NCI-H226 (cell line): ENCODE data around the gene PIP4K2A.
"Not testable (repeated sequence)": the region's sequence is repeated elsewhere in the genome, so short reads cannot be mapped to it uniquely, and the experiment has no call there.

Source experiments
- DNase-seq: peaks from one replicate; pipeline ENCODE4 v3.0.0-alpha.2; 2015

PIP4K2A gene

DNA sequence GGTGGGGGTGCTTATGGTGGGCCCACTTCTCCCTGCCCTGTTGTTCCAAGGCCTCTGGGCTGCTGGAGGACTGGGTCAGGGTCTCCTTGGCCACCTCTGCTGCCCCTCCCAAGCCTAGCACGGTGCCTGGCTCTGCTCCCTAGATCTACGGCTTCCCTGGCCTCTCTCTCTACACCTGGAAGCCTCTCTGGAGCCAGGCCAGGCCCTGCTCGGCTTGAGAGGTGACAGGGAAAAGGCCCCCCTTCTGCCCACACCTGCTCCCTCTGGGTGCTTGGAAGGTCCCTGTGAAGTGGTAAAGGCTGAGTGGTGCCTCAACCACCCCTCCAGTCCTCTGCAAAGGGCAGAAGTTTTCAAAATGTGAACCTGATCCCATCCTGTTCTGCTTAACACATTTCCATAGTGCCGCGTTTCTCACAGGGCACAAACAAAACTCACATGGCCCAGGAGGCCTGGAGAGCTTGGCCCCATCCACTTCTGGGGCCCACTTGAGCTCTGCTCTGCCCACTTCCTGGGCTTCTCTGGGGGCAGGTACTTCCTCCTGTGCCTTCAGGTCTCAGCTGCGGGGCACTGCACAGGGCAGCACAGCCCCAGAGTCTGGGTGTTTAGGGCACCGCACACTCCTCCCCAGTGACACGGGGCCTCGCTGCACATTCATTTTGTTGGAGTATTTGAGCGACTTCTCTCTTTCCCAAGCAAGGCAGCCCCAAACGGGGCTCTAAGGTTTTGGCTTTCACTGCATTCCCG is 169.9 kb downstream of the PIP4K2A start:
- DNase-seq, result no peak

DNA sequence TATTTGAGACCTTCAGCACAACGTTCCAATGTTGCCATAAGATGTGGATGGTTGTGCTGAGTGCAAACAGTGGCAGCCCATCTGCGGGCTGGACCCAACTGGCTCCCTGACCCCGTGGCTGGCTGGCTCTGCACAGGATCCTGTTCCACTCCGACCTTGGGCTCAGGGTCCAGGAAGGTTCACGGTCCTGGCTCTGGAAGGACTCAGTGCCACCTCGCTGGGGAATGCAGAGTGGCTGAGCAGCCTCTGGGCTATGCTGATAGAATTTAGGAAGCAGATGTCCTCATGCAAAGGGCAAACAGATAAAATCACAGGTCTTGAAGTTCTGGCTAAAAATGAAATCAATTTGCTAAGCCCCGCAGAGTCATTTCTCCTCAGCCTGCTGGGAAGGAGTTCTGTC is 171.6 kb downstream of the PIP4K2A start:
- no peak for DNase-seq

DNA sequence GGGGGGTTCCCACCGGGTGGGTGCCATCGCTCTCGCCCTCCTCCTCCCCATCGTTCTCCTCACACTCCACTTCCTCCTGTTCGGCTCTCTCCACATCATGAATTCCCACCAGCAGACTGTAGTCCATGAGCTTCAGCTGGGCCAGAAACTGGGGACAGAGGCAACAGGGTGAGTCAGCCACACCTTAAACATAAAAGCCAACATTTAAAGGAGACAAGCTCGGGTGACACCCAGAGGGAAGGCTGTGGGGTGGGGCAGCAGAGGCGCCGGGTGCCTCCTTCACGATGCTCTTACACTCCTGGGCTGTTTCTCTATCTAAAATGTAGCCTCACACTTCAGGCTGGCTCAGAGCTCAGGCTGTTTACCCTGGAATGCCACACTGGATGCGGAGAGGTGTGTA is 172.5 kb downstream of the PIP4K2A start:
- DNase-seq, result no peak

DNA sequence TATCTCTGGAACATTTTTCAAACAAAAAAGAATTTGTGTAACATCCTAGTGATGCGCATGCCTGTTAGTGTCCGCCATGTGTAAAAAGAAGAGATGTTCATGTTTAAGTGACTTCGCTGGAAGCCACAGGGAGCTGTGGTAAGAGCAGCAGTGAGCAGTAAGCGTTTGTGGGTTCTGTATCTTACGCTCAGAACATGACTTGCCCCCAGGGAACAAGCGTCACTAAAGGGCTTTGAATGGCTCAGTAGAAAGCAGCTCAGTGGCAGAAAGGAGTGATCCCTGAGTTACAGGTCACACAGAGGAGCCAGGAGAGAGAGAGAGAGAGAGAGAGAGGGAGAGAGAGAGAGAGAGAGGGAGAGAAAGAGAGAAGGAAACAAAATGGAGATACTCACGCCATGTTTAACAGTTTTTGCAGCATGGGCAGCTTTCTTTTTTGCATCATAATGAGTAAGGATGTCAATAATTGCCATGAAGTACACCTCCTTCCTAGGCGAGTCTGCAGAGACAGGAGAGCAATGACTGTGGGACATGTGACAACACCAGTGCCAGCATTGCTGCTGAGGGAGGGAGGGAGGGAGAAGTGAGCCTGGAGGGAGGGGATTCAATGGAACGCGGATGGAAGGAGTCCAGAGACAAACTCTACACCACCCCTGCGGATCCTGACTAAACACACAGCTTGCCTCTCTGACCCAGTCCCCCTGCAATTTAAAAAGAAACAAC is 174.6 kb downstream of the PIP4K2A start:
- DNase-seq, result no peak

DNA sequence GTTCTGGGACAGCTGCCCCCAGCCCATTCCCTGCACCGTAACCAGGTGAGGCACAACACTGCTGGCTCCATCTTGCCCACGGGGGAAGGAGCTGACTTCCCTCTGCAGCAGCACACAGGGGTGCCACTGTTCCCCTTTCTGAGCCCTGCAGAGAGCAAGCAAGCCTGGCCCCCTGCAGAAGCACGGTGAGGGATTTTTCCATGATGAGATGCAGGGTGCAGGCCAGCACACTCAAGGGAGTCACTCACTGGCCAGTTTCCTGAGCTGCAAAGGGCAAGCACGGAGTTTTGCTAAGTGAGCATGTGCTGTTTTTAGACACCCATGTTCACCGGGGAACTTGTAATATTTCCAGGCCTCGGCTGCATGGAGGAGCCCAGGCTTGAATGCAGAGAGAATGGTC is 176.6 kb downstream of the PIP4K2A start:
- DNase-seq, result no peak

DNA sequence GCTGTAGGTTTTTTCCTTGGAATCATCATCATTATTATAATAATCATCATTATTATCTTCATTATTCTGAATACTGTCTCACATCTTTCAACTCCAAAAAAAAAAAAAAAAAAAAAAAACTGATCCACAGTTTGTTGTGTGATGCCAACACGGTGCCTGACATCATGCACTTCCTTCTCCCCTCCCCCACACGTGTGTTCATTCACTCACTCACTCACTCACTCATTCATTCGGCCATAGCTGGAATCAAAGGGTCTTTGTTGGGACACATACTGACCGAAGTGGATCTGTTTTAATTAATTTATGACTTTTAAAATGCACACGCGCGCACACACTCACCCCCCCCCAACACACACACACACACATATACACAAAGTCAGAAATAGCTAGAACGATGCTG is 177.8 kb downstream of the PIP4K2A start:
- no peak for DNase-seq

DNA sequence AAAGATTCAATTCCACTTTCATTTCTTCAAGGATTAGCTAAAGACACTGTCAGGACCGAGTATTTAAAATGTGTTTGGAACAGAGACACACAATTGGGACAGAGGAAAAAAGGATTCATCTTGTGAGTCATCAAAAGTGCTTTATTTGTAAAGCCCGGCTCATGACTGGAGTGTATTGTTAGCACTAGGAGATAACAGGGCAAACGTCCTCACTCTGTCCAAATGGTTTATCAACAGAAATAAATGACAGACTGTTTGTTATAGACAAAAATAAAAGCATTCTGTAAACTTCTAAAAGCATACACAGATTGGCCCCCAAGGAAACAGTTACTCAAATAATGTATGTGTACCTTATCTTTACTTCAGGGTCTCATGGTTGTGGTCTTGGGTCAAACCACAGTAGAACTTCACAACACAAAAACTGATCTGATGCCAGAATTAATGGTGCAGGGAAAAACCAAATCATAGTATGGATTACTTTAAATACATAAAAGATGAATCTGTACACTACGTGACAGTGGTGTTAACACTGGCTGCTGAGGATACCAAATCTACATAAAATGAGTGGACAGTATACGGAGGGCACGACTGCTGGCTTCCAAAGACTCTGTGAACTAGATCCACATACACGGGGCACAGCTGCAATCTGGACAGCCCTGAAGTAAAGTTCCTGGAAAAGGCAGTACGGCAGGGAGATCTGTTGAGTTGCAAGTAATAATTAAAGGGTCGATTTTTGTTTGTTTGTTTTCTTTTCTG is 179.4 kb downstream of the PIP4K2A start:
- no peak for DNase-seq

DNA sequence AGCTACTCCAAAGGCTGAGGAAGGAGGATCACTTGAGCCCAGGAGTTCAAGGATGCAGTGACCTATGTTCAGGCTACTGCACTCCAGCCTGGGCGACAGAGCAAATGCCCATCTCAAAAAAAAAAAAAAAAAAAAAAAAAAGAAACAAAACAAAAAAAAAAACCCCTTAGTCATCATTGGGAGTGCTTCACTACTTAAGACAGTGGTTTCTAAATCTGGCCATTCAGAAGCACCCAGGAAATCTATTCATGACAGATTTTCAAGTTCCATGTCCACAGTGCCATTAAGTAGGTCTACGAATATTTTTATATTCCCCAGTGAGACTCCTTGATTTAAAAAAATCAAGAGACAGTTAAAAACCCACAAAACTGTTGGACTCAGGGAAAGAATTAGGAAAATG is 182.9 kb downstream of the PIP4K2A start:
- no peak for DNase-seq

DNA sequence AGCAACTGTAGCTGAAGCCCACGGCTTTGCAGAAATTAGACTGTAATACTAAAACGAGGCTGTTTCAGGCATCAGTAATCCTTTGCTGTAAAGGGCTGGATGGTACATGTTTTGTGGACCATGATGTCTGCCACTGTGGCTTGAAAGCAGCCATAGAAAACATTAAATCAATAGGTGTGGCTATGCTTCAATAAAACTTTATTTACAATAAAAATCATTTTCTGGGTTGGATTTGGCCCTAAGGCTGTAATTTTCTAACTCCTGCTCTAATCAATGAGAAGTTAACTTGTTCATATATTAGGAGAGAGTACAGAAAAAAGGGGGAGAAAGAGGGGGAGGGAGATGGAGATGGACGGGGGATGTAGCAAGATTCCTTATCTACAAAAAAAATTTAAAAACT is 183.4 kb downstream of the PIP4K2A start:
- no peak for DNase-seq

DNA sequence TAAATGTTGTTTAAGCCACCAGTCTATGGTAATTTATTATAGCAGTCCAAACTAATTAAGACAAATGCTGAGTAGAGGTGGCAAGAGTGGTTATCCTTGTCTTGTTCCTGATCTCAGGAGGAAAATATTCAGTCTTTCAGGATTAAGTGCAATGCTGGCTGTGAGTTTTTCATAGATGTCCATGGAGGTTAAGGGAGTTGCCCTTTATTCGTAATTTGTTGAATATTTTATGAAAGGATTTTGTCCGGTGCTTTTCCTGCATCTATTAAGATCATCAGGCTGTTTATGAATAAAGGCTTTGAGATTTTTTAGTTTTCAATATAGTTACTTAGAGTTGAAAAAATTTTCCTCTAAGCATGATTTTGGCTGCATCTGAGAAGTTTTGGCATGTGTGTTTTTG is 186.9 kb downstream of the PIP4K2A start:
- no peak for DNase-seq

DNA sequence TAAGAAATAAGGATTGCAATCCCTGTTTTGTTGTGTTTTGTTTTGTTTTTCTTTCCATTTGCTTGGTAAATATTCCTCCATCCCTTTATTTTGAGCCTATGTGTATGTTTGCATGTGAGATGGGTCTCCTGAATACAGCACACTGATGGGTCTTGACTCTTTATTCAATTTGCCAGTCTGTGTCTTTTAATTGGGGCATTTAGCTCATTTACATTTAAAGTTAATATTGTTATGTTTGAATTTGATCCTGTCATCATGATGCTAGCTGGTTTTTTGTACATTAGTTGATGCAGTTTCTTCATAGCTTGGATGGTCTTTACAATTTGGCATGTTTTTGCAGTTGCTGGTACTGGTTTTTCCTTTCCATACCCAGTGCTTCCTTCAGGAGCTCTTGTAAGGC is 190.0 kb downstream of the PIP4K2A start:
- DNase-seq, result not testable (repeated sequence)

DNA sequence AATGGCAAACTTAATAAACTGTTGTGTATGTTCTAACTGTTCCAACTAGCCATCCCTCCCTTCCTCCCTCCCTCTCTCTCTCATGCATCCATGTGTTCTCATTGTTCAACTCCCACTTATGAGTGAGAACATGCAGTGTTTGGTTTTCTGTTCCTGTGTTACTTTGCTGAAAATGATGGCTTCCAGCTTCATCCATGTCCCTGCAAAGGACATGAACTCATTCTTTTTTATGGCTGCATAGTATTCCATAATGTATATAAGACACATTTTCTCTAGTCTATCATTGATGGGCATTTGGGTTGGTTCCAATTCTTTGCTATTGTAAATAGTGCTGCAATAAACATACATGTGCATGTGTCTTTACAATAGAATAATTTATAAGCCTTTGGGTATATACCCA is 193.7 kb downstream of the PIP4K2A start:
- DNase-seq, result not testable (repeated sequence)

DNA sequence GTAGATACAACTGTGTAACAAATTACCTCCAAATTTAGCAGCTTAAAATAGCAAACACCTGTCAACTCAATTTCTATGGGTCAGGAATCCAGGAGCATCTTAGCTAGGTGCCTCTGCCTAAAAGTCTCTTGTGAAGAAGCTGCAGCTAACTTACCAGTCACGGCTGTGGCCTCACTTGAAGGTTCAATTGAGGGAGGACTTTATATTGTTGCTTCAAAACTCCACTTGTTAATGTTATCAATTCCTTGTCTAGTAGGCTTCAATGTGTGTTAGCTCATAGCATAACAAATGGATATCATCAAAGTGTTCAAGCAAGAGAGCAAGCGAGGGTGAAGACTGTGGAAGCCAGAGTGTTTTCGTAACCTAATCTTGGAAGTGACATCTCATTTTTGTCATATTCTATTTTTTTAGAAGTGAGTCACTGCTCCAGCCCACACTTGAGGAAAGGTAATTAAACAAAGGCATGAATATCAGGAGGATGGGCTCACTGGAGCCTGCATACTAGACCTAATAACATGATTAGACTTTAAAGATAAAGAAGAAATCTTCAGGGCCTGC is 196.1 kb downstream of the PIP4K2A start:
- no peak for DNase-seq

DNA sequence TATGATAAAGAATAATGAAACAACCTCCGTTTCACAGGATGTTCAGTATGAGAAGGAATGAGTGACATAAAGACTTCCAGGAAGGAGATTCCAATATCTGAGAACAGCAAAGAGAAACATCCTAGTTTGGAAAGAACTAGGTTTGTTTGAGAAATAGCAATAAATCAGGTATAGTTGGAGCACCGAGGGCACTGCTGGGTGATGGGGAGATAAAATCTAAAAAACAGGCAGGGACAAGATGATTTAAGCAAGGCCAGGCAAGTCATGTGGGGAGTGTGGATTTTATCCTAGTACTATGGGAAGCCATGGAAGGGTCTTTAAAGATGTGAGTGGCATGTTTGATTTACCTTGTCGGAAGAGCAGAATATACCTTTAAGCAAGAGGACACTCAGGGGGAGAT is 199.4 kb downstream of the PIP4K2A start:
- no peak for DNase-seq

DNA sequence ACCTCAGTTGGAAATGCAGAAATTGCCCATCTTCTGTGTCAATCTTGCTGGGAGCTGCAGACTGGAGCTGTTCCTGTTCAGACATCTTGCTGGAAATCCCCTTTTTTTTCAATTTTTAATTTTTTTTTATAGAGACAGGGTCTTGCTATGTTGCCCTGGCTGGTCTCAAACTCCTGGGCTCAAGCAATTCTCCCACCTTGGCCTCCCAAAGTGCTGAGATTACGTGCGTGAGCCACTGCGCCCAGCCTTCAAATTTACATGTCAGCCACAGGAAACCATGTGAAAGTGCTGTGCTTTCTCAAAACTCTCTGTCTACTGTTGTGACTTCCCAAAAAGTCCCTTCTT is 200.0 kb downstream of the PIP4K2A start:
- DNase-seq, result not testable (repeated sequence)

DNA sequence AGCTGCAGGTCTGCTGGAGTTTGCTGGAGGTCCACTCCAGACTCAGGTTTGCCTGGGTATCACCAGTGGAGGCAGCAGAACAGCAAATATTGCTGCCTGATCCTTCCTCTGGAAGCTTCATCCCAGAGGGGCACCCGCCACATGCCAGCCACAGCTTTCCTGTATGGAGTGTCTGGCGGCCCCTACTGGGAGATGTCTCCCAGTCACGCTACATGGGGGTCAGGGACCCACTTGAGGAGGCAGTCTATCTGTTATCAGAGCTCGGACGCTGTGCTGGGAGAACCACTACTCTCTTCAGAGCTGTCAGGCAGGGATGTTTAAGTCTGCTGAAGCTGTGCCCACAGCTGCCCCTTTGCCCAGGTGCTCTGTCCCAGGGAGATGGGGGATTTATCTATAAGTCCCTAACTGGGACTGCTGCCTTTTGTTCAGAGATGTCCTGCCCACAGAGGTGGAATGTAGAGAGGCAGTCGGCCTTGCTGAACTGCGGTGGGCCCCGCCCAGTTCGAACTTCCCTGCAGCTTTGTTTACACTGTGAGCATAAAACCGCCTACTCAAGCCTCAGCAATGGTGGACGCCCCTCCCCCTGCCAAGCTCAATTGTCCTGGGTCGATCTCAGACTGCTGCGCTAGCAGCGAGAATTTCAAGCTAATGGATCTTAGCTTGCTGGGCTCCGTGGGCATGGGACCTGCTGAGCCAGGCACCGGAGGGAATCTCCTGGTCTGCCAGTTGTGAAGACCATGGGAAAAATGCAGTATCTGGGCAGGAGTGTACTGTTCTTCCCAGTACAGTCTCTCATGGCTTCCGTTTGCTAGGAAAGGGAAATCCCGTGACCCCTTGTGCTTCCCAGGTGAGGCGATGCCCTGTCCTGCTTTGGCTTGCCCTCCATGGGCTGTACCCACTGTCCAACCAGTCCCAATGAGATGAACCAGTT is 200.6 kb downstream of the PIP4K2A start:
- not testable (repeated sequence) for DNase-seq

DNA sequence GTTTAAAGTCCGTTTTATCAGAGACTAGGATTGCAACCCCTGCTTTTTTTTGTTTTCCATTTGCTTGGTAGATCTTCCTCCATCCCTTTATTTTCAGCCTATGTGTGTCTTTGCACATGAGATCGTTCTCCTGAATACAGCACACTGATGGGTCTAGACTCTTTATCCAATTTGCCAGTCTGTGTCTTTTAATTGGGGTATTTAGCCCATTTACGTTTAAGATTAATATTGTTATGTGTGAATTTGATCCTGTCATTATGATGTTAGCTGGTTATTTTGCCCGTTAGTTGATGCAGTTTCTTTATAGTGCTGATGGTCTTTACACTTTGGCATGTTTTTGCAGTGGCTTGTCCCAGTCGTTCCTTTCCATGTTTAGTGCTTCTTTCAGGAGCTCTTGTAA is 202.4 kb downstream of the PIP4K2A start:
- DNase-seq, result not testable (repeated sequence)

DNA sequence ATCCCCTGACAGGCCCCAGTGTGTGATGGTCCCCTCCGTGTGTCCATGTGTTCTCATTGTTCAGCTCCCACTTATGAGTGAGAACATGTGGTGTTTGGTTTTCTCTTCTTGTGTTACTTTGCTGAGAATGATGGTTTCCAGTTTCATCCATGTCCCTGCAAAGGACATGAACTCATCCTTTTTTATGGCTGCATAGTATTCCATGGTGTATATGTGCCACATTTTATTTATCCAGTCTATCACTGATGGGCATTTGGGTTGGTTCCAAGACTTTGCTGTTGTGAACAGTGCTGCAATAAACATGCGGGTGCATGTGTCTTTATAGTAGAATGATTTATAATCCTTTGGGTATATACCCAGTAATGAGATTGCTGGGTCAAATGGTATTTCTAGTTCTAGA is 206.2 kb downstream of the PIP4K2A start:
- DNase-seq, result not testable (repeated sequence)

DNA sequence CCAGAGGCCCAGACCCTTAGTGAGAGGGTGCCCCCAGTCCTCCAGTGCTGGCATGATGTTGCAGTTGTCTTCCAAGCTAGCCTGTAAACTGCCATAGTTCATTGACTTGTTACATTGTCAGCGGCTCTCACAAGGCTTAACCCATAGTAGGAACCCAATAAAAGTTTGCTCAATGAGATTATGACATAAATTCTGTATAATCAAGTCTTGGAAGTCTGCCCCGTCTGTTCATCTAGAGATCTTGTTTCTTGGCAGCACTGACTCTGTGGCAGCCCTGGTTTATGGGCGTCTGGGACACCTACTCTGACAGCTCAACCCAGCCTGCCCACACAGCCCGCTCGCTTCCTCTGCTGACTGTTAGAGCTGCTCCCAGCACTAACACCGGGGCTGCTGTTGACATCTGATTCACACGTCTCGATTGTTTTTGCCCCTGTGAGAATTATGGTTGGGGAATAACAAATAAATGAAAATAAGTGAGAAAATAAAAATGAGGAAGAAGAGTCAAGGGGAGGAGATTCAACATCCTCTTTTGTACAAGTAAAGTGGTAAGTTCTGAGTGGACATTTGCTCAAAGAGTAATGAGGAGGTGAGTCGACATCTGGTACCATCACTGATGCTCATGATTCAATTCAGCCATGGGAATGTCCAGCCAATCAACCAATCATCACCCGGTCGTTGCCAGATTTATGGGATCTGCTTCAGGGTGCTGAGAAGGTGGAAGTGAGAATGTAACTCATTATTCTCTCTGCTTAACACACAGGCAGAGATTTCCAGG is 208.3 kb downstream of the PIP4K2A start:
- no peak for DNase-seq

DNA sequence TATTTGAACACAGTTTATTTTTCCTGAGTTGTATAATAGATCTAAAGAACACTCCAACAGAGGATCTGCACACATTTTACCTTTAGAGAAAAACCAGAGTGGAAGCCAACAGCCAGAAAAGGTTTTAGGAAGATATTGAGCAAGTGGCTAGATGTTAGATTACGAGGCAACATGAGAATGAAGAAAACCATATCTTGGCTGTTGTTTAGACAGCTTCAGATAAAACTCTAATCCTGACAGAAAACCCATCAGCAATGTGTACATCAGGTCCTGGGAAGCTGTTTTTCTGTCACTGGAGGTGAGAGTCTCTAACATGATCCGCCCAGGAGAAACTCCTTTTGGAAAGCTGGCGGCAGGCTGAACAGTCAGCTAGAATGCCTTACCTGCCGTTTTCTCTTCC is 209.6 kb downstream of the PIP4K2A start:
- no peak for DNase-seq

DNA sequence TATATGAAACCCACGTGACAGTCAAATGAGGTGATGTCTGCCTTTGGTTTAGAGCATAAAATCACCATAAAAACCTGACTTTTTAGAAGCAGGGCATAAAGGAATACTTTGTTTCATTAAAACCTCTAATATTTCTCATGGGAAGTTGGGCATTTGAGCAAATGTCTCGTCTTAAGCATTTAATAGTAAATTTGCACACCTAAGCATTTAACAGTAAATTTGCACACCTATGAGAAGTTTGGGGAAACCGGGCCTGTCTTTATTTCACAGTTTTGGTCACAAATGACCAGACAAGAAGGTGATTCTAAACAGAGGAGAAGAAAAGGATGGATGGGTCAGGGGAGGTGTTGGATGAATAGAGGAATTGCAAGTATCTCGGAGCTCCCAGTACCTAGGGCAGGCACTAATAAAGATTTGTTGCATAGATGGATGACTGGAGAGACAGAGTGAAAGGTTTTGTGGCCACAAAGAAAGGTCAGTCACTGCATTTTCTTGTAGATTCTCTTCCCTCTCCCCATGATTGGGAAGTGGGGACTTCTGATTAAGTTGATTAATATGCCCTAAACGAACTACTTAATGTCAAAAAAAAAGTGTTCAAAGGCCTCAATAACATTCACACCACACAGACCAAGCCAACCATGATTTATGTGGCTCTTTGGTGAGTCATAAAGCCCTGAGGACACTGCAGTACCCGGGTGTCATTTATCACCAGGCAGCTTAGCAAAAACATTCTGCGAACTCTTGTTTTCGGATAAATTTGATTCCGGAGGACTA is 210.9 kb downstream of the PIP4K2A start:
- DNase-seq, result no peak
